OCI-LY7 (cell line): ENCODE measurements around the gene KLRC1. TPM values are rescaled to one million over a fixed set of nuclear protein-coding genes. Genes with fewer than 3 reads are reported as not detected.
A peak's percentile ranks its signal among the peaks of the same experiment; 100 is the strongest.
"Not testable (repeated sequence)": the region's sequence is repeated elsewhere in the genome, so short reads cannot be mapped to it uniquely, and the experiment has no call there.

Experiments used
- BruUV-seq: library from RNA; stranded (reverse); fragments of 400-500 nt; replicated peaks from 2 replicates; lab custom pipeline; 2021; lab: Mats Ljungman, UMichigan
- CTCF ChIA-PET: fragments of 300-600 bp; sonication (Branson Sonifier 250); formaldehyde crosslinking; loops from one replicate; lab custom pipeline; 2022; ENCODE audit warnings: antibody characterized with exemption; ENCODE audit not compliant: unreplicated experiment; lab: Charles Lee
- POLR2A ChIA-PET: fragments of 300-600 bp; sonication (Branson Sonifier 250); formaldehyde crosslinking; loops from one replicate; lab custom pipeline; 2022; ENCODE audit warnings: antibody characterized with exemption; lab: Charles Lee
- DNase-seq: peaks from one replicate; pipeline ENCODE4 v3.0.0-alpha.2; 2015; ENCODE audit warnings: low spot score
- H2AFZ ChIP-seq: fragments of 200-600 bp; sonication (generic), shearing (Covaris generic); 2 replicates; pipeline ENCODE4 v1.6.1; 2014; ENCODE audit warnings: mild to moderate bottlenecking, antibody characterized with exemption, low read length, moderate library complexity
- H3K27ac ChIP-seq: fragments of 200-600 bp; sonication (generic); 2 replicates; pipeline ENCODE4 v1.5.1; 2014; ENCODE audit warnings: mixed run types, low read depth, mild to moderate bottlenecking, moderate library complexity, low read length, inconsistent platforms; ENCODE audit not compliant: poor library complexity, severe bottlenecking
- H3K36me3 ChIP-seq: fragments of 200-600 bp; sonication (generic); 2 replicates; pipeline ENCODE4 v1.6.1; 2014; ENCODE audit warnings: mild to moderate bottlenecking, antibody characterized with exemption, low read length, moderate library complexity, mixed read lengths; ENCODE audit not compliant: insufficient read depth
- H3K4me1 ChIP-seq: fragments of 200-600 bp; sonication (generic); 2 replicates; pipeline ENCODE4 v1.5.1; 2014; ENCODE audit warnings: mild to moderate bottlenecking, low read length; ENCODE audit not compliant: insufficient read depth, poor library complexity, severe bottlenecking
- H3K4me2 ChIP-seq: fragments of 200-600 bp; sonication (generic); 2 replicates; pipeline ENCODE4 v1.6.1; 2014; ENCODE audit warnings: mild to moderate bottlenecking, low read length
- H3K4me3 ChIP-seq: fragments of 200-600 bp; sonication (generic); 2 replicates; pipeline ENCODE4 v1.5.1; 2014; ENCODE audit warnings: mild to moderate bottlenecking, low read depth, low read length; ENCODE audit not compliant: poor library complexity, severe bottlenecking
- H3K79me2 ChIP-seq: fragments of 200-600 bp; sonication (generic); 2 replicates; pipeline ENCODE4 v1.6.1; 2016; ENCODE audit warnings: low read depth, mild to moderate bottlenecking, low read length, moderate library complexity, mixed read lengths; ENCODE audit not compliant: insufficient read depth
- H3K9me2 ChIP-seq: fragments of 200-600 bp; sonication (generic); 2 replicates; pipeline ENCODE4 v1.6.1; 2016; ENCODE audit warnings: mild to moderate bottlenecking, low read length, mixed read lengths; ENCODE audit not compliant: insufficient read depth
- H3K9me3 ChIP-seq: fragments of 200-600 bp; sonication (generic); 2 replicates; pipeline ENCODE4 v1.6.1; 2014; ENCODE audit warnings: mild to moderate bottlenecking, mixed run types, low read length, mixed read lengths
- H4K20me1 ChIP-seq: fragments of 200-600 bp; sonication (generic); 2 replicates; pipeline ENCODE4 v1.6.1; 2014; ENCODE audit warnings: mild to moderate bottlenecking, antibody characterized with exemption, low read length, moderate library complexity, mixed read lengths; ENCODE audit not compliant: insufficient read depth
- intact Hi-C: fragments of 100-400 bp; cut with micrococcal nuclease; formaldehyde crosslinking; loops from one replicate; pipeline ENCODE4 v1.10.0; 2022; ENCODE audit not compliant: unreplicated experiment
- total RNA-seq, 2 experiments: library from RNA; depleted of rRNA in 1 of 2; stranded (reverse); fragments of >200 nt in 1 of 2; shearing (Covaris generic) in 1 of 2; gene quantifications; 2 replicates each; pipeline ENCODE4 v1.2.3, GENCODE V29; 2014 to 2022

Gene KLRC1
- total RNA-seq, 2 experiments from 2014 or later, result 0.36 to 1.2 TPM

DNA sequence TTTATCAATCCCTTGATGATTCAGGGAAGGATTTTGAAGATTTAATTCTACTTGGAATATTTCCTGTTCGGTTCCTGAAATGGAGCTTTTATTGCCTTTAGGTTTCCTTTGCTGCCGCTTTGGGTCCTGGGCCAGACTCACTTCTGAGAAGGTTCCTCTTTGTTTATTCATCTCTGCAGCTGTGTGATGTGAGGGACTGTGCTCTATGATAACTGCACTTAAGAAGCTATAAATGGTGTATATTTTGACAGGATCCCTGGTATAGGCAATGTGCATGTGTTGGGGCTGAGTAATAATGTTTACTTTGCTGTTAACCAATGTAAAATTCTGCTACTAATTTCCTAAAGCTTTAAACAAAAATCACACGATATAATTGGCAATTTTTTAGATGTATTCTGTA is 17.4 kb downstream of the KLRC1 start, which contains the start of gene KLRC2:
Gene KLRC2 (minus strand): TSS at position 195 of the 400 bp plus-strand sequence. CDS start 24 bp downstream, at position 171.
- BruUV-seq, H3K27ac ChIP-seq, H3K9me3 ChIP-seq, H3K79me2 ChIP-seq, CTCF ChIA-PET, H3K4me1 ChIP-seq, H2AFZ ChIP-seq, H3K9me2 ChIP-seq, H4K20me1 ChIP-seq, intact Hi-C loops, H3K36me3 ChIP-seq: not testable (repeated sequence)
- peak; percentile 67 for DNase-seq
- POLR2A ChIA-PET, result interaction anchor here (0.6 kb wide), 3 partner anchors 15 to 25 kb away, joined by 3 read pairs; partner anchors contain the start of gene KLRC3
- Histone ChIP-seq H3K4me2 (peak within 1 kb of the TSS; percentile 41; the same call in 1 of the 2 replicates), H3K4me3 (peak within 1 kb of the TSS; percentile 59)

DNA sequence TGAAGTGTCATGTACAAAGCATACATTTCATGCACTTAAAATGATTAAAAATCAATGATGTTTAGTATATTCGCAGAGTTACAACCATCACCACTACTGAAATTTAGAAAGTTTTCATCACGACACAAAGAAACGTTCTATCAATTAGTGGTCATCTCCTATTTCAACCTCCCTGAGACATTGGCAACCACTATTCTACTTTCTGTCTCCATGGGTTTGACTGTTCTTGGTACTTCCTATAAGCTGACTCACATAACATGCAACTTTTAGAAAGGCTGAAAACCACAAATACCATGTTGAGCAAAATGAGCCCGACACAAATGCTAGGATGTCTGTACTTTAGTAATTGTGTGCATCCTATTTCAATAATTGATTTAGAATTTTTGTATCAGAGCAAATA is 22.6 kb downstream of the KLRC1 start:
- H2AFZ ChIP-seq, H3K4me3 ChIP-seq, H3K4me1 ChIP-seq, BruUV-seq, DNase-seq, H4K20me1 ChIP-seq, H3K9me3 ChIP-seq, H3K27ac ChIP-seq, H3K36me3 ChIP-seq, H3K79me2 ChIP-seq, H3K4me2 ChIP-seq, POLR2A ChIA-PET, H3K9me2 ChIP-seq, CTCF ChIA-PET, intact Hi-C loops: not testable (repeated sequence)

DNA sequence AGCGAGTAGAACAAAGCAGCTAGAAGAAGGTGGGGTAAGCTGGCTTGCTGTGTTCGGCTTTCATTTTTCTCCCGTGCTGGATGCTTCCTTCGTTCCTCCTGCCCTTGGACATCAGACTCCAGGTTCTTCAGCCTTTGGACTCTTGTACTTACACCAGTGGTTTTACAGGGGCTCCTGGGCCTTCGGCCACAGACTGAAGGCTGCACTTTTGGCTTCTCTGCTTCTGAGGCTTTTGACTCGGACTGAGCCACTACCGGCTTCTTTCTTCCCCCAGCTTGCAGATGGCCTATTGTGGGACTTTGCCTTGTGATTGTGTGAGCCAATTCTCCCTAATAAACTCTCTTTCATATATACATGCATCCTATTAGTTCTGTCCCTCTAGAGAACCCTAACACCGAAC is 27.2 kb downstream of the KLRC1 start:
- H3K4me1 ChIP-seq, H3K79me2 ChIP-seq, H3K27ac ChIP-seq, H4K20me1 ChIP-seq, H2AFZ ChIP-seq, H3K9me2 ChIP-seq, H3K4me2 ChIP-seq, CTCF ChIA-PET, H3K9me3 ChIP-seq, DNase-seq, BruUV-seq, POLR2A ChIA-PET, H3K36me3 ChIP-seq, H3K4me3 ChIP-seq: not testable (repeated sequence)
- intact Hi-C loops, result loop anchor here (2.0 kb wide), 1 partner anchor 19 kb away; no protein-coding TSS in a partner anchor

DNA sequence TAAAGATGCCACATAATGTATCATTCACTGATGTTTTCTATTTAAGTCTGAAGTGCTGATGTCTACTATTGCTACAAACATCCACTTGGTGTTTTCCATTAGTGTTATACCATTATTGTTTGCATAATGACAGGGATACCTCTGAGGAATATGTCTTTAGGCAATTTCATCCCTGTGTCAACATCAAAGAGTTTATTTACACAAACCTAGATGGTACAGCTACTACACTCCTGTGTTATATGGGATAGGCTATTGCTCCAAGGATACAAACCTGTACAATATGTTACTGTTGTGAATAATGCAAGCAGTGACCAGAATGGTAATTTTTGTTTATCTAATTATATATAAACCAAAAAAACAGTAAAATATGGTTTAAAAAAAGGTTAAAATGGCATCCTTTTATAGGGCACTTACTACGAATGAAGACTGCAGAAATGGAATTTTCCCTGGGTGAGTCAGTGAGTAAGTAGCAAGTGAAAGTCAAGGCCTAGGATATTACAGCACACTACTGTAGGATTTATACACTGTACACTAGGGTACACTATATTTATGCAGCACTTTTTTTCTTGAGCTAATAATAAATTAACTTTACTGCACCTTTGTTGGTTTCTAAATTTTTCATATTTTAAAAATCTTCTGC is 28.8 kb downstream of the KLRC1 start:
- H3K4me3 ChIP-seq, CTCF ChIA-PET, H3K9me2 ChIP-seq, POLR2A ChIA-PET, H3K9me3 ChIP-seq, H3K4me1 ChIP-seq, H3K4me2 ChIP-seq, H4K20me1 ChIP-seq, BruUV-seq, H3K79me2 ChIP-seq, H3K27ac ChIP-seq, DNase-seq, intact Hi-C loops, H2AFZ ChIP-seq, H3K36me3 ChIP-seq: not testable (repeated sequence)

DNA sequence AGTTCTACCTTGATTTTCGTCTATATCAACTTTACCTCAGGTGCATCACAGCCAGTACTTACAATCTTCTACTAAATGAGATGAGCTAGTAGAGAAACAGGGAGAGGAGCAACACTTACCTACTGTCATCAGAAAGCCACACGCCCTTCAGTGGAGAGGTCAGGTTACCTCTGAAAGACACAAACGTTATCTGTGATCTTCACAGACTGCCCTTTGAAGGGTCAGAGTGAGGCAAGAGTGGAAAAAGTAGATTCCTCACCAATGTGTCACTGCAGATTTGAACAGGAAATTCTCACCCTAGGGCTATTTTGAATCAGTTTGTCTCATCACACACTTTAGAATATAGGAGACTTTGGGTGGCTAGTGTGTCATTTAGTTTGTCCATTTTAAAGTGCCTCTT is 31.0 kb downstream of the KLRC1 start:
- H4K20me1 ChIP-seq, H2AFZ ChIP-seq, H3K9me2 ChIP-seq, CTCF ChIA-PET, H3K4me3 ChIP-seq, BruUV-seq, H3K27ac ChIP-seq, POLR2A ChIA-PET, H3K36me3 ChIP-seq, DNase-seq, H3K79me2 ChIP-seq, intact Hi-C loops, H3K4me2 ChIP-seq, H3K4me1 ChIP-seq, H3K9me3 ChIP-seq: not testable (repeated sequence)

DNA sequence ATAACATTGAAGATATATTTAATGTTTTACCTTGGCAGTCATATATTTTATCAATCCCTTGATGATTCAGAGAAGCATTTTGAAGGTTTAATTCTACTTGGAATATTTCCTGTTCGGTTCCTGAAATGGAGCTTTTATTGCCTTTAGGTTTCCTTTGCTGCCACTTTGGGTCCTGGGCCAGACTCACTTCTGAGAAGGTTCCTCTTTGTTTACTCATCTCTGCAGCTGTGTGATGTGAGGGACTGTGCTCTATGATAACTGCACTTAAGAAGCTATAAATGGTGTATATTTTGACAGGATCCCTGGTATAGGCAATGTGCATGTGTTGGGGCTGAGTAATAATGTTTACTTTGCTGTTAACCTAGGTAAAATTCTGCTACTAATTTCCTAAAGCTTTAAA is 32.8 kb downstream of the KLRC1 start, which contains the start of gene KLRC3:
Gene KLRC3 (minus strand): TSS at position 262 of the 400 bp plus-strand sequence. CDS start 45 bp downstream, at position 217.
- CTCF ChIA-PET, BruUV-seq, H4K20me1 ChIP-seq, H3K4me1 ChIP-seq, H3K79me2 ChIP-seq, DNase-seq, H3K9me2 ChIP-seq, intact Hi-C loops, H3K36me3 ChIP-seq, H3K9me3 ChIP-seq: not testable (repeated sequence)
- Histone ChIP-seq H3K4me3 (peak within 1 kb of the TSS; percentile 68), H3K27ac (peak within 1 kb of the TSS; percentile 40), H2AFZ (peak within 1 kb of the TSS; percentile 87), H3K4me2 (peak within 1 kb of the TSS; percentile 64)
- POLR2A ChIA-PET, result interaction anchor here (0.7 kb wide), 1 partner anchor 16 kb away, joined by 3 read pairs; no protein-coding TSS in a partner anchor
